CD8-positive, alpha-beta memory T cell (primary cell): ENCODE data around the gene NXPE3. TPM values are rescaled to one million over a fixed set of nuclear protein-coding genes. Genes with fewer than 3 reads are reported as not detected.
"Not testable (repeated sequence)": the region's sequence is repeated elsewhere in the genome, so short reads cannot be mapped to it uniquely, and the experiment has no call there.

Source experiments
- CTCF ChIA-PET: fragments of 350-600 bp; sonication (Branson Sonifier 250); formaldehyde crosslinking; loops from one replicate; lab custom pipeline; 2021; ENCODE audit warnings: antibody characterized with exemption; lab: Charles Lee
- POLR2A ChIA-PET: fragments of 350-600 bp; sonication (Branson Sonifier 250); formaldehyde crosslinking; loops from one replicate; lab custom pipeline; 2021; ENCODE audit warnings: antibody characterized with exemption; lab: Charles Lee
- DNase-seq, 5 donors: peaks; one replicate each; pipeline versions ENCODE4 v3.0.0 to v3.0.0-alpha.2; 2020 to 2022; ENCODE audit warnings: mixed read lengths in 1 of 5
- H3K27ac ChIP-seq: one replicate; pipeline ENCODE4 v1.7.0; 2013; ENCODE audit warnings: low read depth, mild to moderate bottlenecking, low read length, moderate library complexity
- H3K27me3 ChIP-seq: 2 replicates; pipeline ENCODE4 v1.7.0; 2013; ENCODE audit warnings: low read length, mild to moderate bottlenecking; ENCODE audit not compliant: insufficient read depth, poor library complexity, severe bottlenecking
- H3K36me3 ChIP-seq: 2 replicates; pipeline ENCODE4 v1.7.0; 2013; ENCODE audit warnings: mild to moderate bottlenecking, low read length, moderate library complexity; ENCODE audit not compliant: insufficient read depth
- H3K4me1 ChIP-seq: 2 replicates; pipeline ENCODE4 v1.7.0; 2013; ENCODE audit warnings: mild to moderate bottlenecking, low read length, moderate library complexity; ENCODE audit not compliant: insufficient read depth
- H3K4me3 ChIP-seq: 2 replicates; pipeline ENCODE4 v1.7.0; 2013; ENCODE audit warnings: mild to moderate bottlenecking, low read length
- H3K9me3 ChIP-seq: 2 replicates; pipeline ENCODE4 v1.7.0; 2013; ENCODE audit warnings: mild to moderate bottlenecking, low read length
- H3K27ac Mint-ChIP-seq, 8 donors: one replicate each; pipeline ENCODE4 v1.8.0; 2020 to 2021; ENCODE audit warnings: mixed read lengths in 8 of 8, mild to moderate bottlenecking in 6 of 8, inconsistent platforms in 3 of 8, moderate library complexity in 3 of 8
- H3K27me3 Mint-ChIP-seq, 2 donors: one replicate each; pipeline ENCODE4 v1.8.0; 2020 to 2021; ENCODE audit warnings: mixed read lengths in 2 of 2, mild to moderate bottlenecking in 1 of 2, moderate library complexity in 1 of 2
- H3K36me3 Mint-ChIP-seq, 3 donors: one replicate each; pipeline ENCODE4 v1.8.0; 2020 to 2021; ENCODE audit warnings: mixed read lengths in 3 of 3, inconsistent platforms in 1 of 3, mild to moderate bottlenecking in 1 of 3
- H3K4me1 Mint-ChIP-seq, 3 donors: one replicate each; pipeline ENCODE4 v1.8.0; 2020 to 2021; ENCODE audit warnings: mixed read lengths in 3 of 3, inconsistent platforms in 1 of 3, mild to moderate bottlenecking in 1 of 3
- H3K4me3 Mint-ChIP-seq, 7 donors: one replicate each; pipeline ENCODE4 v1.8.0; 2020 to 2021; ENCODE audit warnings: mixed read lengths in 7 of 7, mild to moderate bottlenecking in 6 of 7, moderate library complexity in 4 of 7, inconsistent platforms in 2 of 7
- H3K9me3 Mint-ChIP-seq, 5 donors: one replicate each; pipeline ENCODE4 v1.8.0; 2020 to 2022; ENCODE audit warnings: mixed read lengths in 5 of 5, mild to moderate bottlenecking in 3 of 5, moderate library complexity in 2 of 5, inconsistent platforms in 1 of 5
- polyA plus RNA-seq: library from polyadenylated mRNA; unstranded; fragments of 300-500 nt; fragmentation: Illumina TruSeq; gene quantifications from one replicate; pipeline ENCODE4 v1.2.3, GENCODE V29; 2021
- total RNA-seq, 2 experiments: library from RNA; stranded (reverse); gene quantifications; one replicate each; pipeline ENCODE4 v1.2.3, GENCODE V29; 2021

The NXPE3 gene
- total and polyA plus RNA-seq, 3 experiments from 2014 or later: 16.2 to 37.4 (median 17.2) TPM

GRCh38 chr3:101864926-101865325 is 85.9 kb downstream of the NXPE3 start:
- H3K9me3 ChIP-seq, H3K4me3 ChIP-seq, H3K4me1 ChIP-seq, H3K27me3 Mint-ChIP-seq, DNase-seq, POLR2A ChIA-PET, H3K27ac Mint-ChIP-seq, H3K4me3 Mint-ChIP-seq, H3K27ac ChIP-seq, H3K36me3 ChIP-seq, H3K27me3 ChIP-seq, H3K9me3 Mint-ChIP-seq, CTCF ChIA-PET: not testable (repeated sequence)
- Mint-ChIP-seq H3K4me1 (peaks cover 0 to 13% (median 10%) of the 10 kb centered on the region in 3 donors), H3K36me3 (peaks cover 4 to 24% (median 6%) of the 10 kb centered on the region in 3 donors)

GRCh38 chr3:101865751-101866509 is 86.9 kb downstream of the NXPE3 start:
- no peaks in the 10 kb centered on the region for H3K27me3 ChIP-seq
- CTCF ChIA-PET: interaction anchor here (1.0 kb wide), 1 partner anchor 30 kb away, joined by 3 read pairs; no protein-coding TSS in a partner anchor
- no peak overlapping the region for H3K4me3 Mint-ChIP-seq
- POLR2A ChIA-PET: no interaction called here
- H3K27ac Mint-ChIP-seq: no peak overlapping the region
- H3K36me3 ChIP-seq: no peaks in the 10 kb centered on the region
- no peaks in the 10 kb centered on the region for H3K4me1 ChIP-seq
- H3K27me3 Mint-ChIP-seq: no peaks in the 10 kb centered on the region
- H3K4me3 ChIP-seq: no peak overlapping the region
- no peaks in the 10 kb centered on the region for H3K9me3 ChIP-seq
- H3K9me3 Mint-ChIP-seq: no peaks in the 10 kb centered on the region
- H3K27ac ChIP-seq: no peak overlapping the region
- peaks cover 2 to 16% (median 5%) of the 10 kb centered on the region in 3 donors for H3K36me3 Mint-ChIP-seq
- peaks cover 0 to 11% (median 9%) of the 10 kb centered on the region in 3 donors for H3K4me1 Mint-ChIP-seq
- no peak for DNase-seq

GRCh38 chr3:101867511-101867910 is 88.5 kb downstream of the NXPE3 start:
- H3K4me3 ChIP-seq: no peak overlapping the region
- Mint-ChIP-seq H3K27me3 (no peaks in the 10 kb centered on the region), H3K9me3 (no peaks in the 10 kb centered on the region), H3K27ac (no peak overlapping the region), H3K4me1 (no peaks in the 10 kb centered on the region), H3K4me3 (no peak overlapping the region), H3K36me3 (peaks cover 0 to under 1% (median 0%) of the 10 kb centered on the region in 3 donors)
- no peaks in the 10 kb centered on the region for H3K36me3 ChIP-seq
- no peaks in the 10 kb centered on the region for H3K4me1 ChIP-seq
- CTCF ChIA-PET: no interaction called here
- POLR2A ChIA-PET: no interaction called here
- no peaks in the 10 kb centered on the region for H3K9me3 ChIP-seq
- no peak for DNase-seq
- no peaks in the 10 kb centered on the region for H3K27me3 ChIP-seq
- H3K27ac ChIP-seq: no peak overlapping the region

- no peak overlapping the region for H3K4me3 ChIP-seq
- H3K27me3 ChIP-seq: no peaks in the 10 kb centered on the region
- no peak overlapping the region for H3K4me3 Mint-ChIP-seq
- H3K27me3 Mint-ChIP-seq: no peaks in the 10 kb centered on the region
- no peaks in the 10 kb centered on the region for H3K4me1 Mint-ChIP-seq
- no peaks in the 10 kb centered on the region for H3K36me3 Mint-ChIP-seq
- no peaks in the 10 kb centered on the region for H3K9me3 Mint-ChIP-seq
- peak overlapping the region in 2 of 8 donors; percentile 9 to 55 for H3K27ac Mint-ChIP-seq
- H3K27ac ChIP-seq: no peak overlapping the region
- H3K36me3 ChIP-seq: no peaks in the 10 kb centered on the region
- ChIA-PET POLR2A (no interaction called here), CTCF (no interaction called here)
- DNase-seq: no peak
- H3K4me1 ChIP-seq: no peaks in the 10 kb centered on the region
- no peaks in the 10 kb centered on the region for H3K9me3 ChIP-seq
Measured at GRCh38 chr3:101867996-101868395, 89.0 kb downstream of the NXPE3 start.

- Histone ChIP-seq H3K9me3 (no peaks in the 10 kb centered on the region), H3K4me1 (no peaks in the 10 kb centered on the region), H3K27ac (no peak overlapping the region), H3K27me3 (no peaks in the 10 kb centered on the region), H3K36me3 (no peaks in the 10 kb centered on the region), H3K4me3 (no peak overlapping the region)
- no peak overlapping the region for H3K4me3 Mint-ChIP-seq
- H3K9me3 Mint-ChIP-seq: no peaks in the 10 kb centered on the region
- no peaks in the 10 kb centered on the region for H3K4me1 Mint-ChIP-seq
- H3K27ac Mint-ChIP-seq: no peak overlapping the region
- ChIA-PET CTCF (no interaction called here), POLR2A (no interaction called here)
- no peaks in the 10 kb centered on the region for H3K27me3 Mint-ChIP-seq
- DNase-seq: no peak
- no peaks in the 10 kb centered on the region for H3K36me3 Mint-ChIP-seq
Measured at GRCh38 chr3:101868534-101869464, 89.8 kb downstream of the NXPE3 start.

GRCh38 chr3:101870138-101870537 is 91.1 kb downstream of the NXPE3 start:
- Mint-ChIP-seq H3K4me1 (no peaks in the 10 kb centered on the region), H3K27ac (no peak overlapping the region), H3K9me3 (no peaks in the 10 kb centered on the region), H3K4me3 (no peak overlapping the region), H3K36me3 (no peaks in the 10 kb centered on the region), H3K27me3 (no peaks in the 10 kb centered on the region)
- CTCF ChIA-PET: no interaction called here
- no peaks in the 10 kb centered on the region for H3K36me3 ChIP-seq
- H3K4me3 ChIP-seq: no peak overlapping the region
- POLR2A ChIA-PET: no interaction called here
- H3K27ac ChIP-seq: no peak overlapping the region
- no peaks in the 10 kb centered on the region for H3K27me3 ChIP-seq
- H3K4me1 ChIP-seq: no peaks in the 10 kb centered on the region
- H3K9me3 ChIP-seq: no peaks in the 10 kb centered on the region
- DNase-seq: no peak

- ChIA-PET POLR2A (no interaction called here), CTCF (no interaction called here)
- no peaks in the 10 kb centered on the region for H3K4me1 Mint-ChIP-seq
- no peak for DNase-seq
- no peaks in the 10 kb centered on the region for H3K36me3 Mint-ChIP-seq
- no peaks in the 10 kb centered on the region for H3K9me3 ChIP-seq
- no peak overlapping the region for H3K27ac ChIP-seq
- H3K27me3 Mint-ChIP-seq: peaks cover 0 to 2% of the 10 kb centered on the region in 2 donors
- no peak overlapping the region for H3K4me3 Mint-ChIP-seq
- no peaks in the 10 kb centered on the region for H3K9me3 Mint-ChIP-seq
- H3K27me3 ChIP-seq: no peaks in the 10 kb centered on the region
- no peaks in the 10 kb centered on the region for H3K4me1 ChIP-seq
- H3K27ac Mint-ChIP-seq: no peak overlapping the region
- no peak overlapping the region for H3K4me3 ChIP-seq
- no peaks in the 10 kb centered on the region for H3K36me3 ChIP-seq
Measured at GRCh38 chr3:101873619-101874018, 94.6 kb downstream of the NXPE3 start.

GRCh38 chr3:101876142-101876541 is 97.1 kb downstream of the NXPE3 start:
- Histone ChIP-seq H3K4me1 (no peaks in the 10 kb centered on the region), H3K27me3 (no peaks in the 10 kb centered on the region), H3K4me3 (no peak overlapping the region), H3K27ac (no peak overlapping the region), H3K36me3 (no peaks in the 10 kb centered on the region), H3K9me3 (no peaks in the 10 kb centered on the region)
- H3K36me3 Mint-ChIP-seq: no peaks in the 10 kb centered on the region
- no peak for DNase-seq
- no peaks in the 10 kb centered on the region for H3K4me1 Mint-ChIP-seq
- no peak overlapping the region for H3K4me3 Mint-ChIP-seq
- no peaks in the 10 kb centered on the region for H3K9me3 Mint-ChIP-seq
- CTCF ChIA-PET: no interaction called here
- H3K27ac Mint-ChIP-seq: no peak overlapping the region
- peaks cover 0 to 2% of the 10 kb centered on the region in 2 donors for H3K27me3 Mint-ChIP-seq
- POLR2A ChIA-PET: no interaction called here
